GM21737 (cell line): ENCODE measurements around the gene MFGE8.

Source experiments
- ATAC-seq: cut with Tn5 transposase; IDR thresholded peaks from one replicate; pipeline ENCODE4 v1.9.1; 2021; ENCODE audit warnings: mild to moderate bottlenecking, moderate library complexity; ENCODE audit not compliant: unreplicated experiment

MFGE8 gene

DNA sequence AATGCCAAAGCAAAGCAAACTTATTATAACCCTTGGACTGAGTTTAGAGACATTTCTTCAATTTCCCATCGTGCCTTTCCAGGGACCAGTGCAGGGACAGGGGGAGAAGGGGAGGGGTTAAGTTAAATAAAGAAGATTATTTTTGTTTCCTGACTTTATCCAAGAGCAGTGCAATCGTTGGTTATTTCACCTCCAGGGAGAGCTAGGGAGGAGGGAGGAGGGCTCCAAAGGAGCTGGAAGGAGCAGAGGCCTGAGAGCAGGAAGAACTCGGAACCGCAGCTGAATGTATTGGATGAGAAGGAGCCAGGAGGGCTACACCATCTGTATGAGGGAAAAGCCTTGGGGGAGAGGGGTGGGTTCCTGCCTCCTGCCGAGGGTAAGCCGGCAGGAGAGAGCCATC, 38.5 kb downstream of the MFGE8 start:
- ATAC-seq = no peak

DNA sequence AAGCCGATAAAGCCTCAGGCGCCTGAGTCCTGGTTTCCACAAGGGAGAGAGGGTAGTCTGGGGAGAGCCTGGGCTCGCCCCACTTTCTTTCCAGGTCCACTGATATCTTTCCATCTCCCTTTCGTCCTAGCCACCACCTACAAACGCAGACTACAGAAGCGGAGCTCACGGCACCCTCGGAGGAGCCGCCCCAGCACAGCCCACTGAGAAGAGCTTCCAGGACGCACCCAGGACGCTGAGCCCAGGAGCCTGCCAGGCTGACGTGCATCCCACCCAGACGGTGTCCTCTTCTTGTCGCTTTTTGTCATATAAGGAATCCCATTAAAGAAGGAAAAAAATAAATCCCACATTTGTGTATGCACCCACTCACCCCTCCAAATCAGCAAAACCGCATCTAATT, 38.9 kb downstream of the MFGE8 start:
- ATAC-seq = no peak

DNA sequence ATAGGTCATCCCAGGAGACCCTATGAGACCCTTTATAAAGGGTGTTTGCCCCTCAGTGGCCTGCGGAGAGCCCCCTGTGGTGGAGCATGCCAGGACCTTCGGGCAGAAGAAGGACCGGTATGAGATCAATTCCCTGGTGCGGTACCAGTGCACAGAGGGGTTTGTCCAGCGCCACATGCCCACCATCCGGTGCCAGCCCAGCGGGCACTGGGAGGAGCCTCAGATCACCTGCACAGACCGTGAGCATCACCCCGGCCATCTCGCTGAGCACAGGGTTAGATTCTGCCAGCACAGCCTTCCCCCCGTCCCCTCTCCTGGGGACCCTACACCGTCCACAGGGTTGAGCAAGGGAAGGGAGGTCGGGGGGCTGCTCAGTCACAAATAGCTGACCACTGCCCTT, 39.4 kb downstream of the MFGE8 start:
- no peak for ATAC-seq

DNA sequence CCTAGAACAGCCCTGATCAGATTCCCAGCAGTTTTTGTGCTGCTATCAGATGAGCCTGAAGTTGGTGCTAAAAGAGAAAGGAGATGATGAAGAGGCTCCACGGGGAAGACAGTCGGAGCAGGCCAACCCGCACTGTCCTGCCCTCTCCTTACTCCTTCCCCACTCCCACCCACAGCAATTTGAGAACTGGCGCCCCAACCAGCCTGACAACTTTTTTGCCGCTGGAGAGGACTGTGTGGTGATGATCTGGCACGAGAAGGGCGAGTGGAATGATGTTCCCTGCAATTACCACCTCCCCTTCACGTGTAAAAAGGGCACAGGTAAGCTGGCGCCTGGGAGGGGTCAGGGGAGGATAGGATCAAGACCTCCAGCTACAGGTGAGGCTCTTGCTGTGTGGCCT, 40.5 kb downstream of the MFGE8 start:
- ATAC-seq = no peak

DNA sequence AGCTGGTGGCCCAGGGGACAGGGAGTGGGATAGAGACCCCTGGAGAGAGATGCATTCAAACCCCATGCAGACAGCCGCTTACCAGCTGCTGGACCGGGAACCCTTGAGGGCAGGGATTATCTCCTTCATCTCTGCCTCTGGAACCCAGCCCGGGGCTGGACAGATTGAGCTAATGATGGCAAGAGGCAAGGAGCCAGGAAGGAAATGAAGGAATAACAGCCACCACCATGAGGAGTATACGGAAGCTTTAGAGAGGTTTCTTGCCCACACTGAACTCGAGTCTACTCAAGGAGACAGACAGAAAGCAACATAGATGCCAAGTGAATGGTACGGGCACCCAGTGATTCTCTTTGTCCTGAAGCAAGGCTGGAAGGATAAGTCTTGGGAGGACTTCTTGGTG, 41.1 kb downstream of the MFGE8 start:
- ATAC-seq = no peak

DNA sequence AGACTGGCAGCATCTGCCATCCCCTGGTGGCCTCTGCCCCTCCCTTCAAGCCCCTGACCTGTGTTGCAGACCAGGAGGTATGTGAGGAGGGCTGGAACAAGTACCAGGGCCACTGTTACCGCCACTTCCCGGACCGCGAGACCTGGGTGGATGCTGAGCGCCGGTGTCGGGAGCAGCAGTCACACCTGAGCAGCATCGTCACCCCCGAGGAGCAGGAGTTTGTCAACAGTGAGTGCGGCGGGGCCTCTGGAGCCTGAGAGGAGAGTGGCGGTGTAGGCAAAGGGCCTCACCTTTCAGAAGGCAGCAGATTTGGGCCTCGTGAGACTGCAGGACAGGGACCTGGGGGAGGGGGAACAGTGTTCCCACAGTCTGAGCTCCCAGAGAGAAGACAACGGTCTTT, 41.9 kb downstream of the MFGE8 start:
- no peak for ATAC-seq

DNA sequence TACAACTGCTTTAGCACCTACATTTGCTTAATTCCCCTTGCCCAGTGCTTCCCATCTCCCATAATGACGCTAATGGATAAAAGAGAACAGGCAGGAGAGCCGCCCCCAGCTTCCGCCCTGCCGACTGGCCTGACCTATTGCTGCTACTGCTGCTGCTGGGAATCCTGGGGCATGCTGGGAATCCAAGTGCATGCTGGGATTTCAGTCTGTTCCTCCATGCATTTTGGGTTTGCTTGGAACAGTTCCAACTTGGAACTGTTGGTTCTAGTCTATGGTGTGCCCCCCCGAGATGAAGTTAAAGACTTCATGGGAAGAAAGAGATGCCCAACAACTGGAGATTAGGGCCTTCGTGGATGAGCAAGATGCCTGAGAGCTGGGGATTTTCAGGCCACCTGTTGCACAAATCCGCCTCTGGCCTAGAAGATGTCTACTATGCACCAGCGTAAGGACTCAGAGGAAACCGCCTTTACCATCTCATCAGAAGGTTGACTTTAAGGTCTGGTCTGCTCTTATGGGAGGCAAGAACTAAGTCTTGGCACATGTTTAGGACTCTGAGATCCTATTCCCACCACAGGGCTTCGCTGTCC, 46.8 kb downstream of the MFGE8 start:
- no peak for ATAC-seq

DNA sequence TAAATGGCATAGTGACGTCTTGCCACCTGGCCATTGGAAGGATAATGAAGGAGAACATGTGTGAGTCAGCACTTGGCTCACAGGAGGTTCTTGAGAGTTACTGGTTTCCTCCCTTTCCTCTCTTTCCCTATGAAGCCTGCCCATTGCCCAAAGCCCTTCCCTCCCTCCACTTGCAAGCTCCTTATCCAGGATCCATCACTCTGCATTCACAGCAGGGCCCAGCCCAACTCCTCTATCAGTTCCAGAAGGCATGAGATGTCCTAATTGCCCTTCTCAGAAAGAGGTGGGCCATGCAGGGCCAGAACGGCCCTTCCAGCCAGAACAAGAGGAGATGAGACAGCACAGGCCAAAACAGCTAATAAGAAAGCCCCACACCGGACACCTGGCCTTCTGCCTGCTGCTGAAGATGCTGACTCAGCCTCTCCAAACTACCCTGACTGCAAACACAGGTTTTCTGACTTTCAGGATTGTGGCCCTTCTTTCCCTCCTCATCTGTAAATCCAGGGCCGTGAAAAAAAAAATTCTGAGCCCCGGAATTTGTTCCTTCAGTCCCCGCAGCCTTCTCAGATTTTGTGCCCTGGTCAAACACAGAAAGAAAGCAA, 47.6 kb downstream of the MFGE8 start:
- ATAC-seq = no peak

DNA sequence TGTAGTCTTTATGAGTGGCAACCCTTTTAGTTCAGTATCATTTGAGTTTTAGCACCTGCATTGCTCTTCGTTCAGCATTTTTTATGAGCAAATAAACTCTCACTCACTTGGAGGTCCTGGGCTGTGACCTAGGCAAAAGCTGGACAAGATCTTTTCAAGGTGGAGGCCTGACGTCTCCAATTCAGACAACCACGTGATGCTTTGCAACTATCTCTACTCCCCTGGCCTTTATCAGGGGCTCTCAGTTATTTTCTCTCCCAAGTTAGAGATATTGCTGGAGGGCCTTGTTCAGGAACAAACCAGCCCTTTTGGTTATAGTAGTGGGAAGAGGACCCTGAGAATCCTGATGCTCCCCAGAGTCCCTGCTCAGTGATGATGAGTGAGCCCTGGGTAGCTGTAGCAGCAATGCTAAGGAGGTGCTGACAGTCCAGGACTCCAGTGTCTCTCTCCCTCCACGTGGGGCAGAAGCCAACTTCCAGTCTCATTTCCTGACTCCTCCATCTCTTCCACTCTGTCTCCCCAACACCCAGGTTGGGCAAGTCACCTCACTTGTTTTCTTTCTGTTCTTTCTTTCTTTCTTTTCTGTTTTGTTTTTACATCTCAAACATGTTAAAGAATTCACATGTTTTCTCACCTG, 48.2 kb downstream of the MFGE8 start:
- no peak for ATAC-seq

DNA sequence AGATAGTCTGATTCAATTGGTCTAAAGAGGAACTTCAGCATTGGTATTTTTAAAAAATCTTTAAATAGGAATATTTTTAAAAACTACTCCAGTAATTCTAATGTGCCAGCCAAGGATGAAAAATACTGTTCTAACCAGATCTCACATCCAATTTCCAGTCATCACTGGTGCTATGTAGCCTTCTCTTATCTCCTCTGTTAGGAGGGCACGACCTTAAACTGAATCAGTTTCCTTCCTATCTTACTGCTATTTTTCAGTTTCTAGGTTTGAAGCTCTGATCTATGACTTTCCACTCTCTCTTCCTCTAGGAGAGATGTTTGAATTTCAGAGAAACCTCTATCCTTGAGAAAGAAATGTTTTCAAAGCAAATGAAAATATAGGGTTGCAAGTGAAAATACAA, 49.8 kb downstream of the MFGE8 start:
- no peak for ATAC-seq

DNA sequence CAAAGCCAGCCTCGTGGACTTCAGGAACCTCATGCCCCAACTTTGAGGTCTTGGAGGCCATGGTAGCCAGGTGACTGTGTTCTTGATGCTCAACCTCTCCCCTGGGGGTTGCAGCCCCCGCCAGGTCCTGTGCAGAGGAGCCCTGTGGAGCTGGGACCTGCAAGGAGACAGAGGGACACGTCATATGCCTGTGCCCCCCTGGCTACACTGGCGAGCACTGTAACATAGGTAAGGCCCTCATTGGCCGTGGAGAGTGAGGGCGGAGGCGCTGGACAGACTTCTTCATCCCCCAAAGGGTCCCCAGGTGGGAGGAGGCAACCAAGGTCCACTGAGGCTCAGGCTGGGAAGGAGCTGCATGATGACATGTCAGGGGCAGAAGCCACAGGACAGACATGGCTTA, 53.0 kb downstream of the MFGE8 start:
- ATAC-seq = no peak

DNA sequence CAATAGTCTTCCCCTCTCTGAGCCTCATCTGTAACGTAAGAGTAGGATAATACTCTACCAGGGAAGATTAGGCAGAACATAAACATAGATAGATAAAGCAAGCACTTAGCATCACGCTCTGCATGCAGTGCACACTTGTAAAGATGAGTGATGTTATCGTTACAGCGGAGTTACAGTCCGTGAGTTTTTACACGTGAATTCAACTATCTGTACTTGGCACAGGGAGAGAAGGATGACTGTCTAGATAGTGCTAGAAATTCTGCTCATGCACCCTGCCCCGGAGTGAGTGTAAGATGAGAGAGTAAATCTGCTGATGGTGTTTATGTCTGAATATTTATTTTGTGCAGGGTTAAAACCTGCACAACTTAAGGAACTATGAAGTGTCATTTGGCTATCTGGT, 53.6 kb downstream of the MFGE8 start:
- no peak for ATAC-seq

DNA sequence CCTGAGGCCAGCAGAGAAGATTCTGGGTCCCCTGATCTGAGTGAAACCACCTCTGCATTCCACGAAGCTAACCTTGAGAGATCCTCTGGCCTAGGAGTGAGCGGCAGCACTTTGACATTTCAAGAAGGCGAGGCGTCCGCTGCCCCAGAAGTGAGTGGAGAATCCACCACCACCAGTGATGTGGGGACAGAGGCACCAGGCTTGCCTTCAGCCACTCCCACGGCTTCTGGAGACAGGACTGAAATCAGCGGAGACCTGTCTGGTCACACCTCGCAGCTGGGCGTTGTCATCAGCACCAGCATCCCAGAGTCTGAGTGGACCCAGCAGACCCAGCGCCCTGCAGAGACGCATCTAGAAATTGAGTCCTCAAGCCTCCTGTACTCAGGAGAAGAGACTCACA, 54.2 kb downstream of the MFGE8 start:
- no peak for ATAC-seq

DNA sequence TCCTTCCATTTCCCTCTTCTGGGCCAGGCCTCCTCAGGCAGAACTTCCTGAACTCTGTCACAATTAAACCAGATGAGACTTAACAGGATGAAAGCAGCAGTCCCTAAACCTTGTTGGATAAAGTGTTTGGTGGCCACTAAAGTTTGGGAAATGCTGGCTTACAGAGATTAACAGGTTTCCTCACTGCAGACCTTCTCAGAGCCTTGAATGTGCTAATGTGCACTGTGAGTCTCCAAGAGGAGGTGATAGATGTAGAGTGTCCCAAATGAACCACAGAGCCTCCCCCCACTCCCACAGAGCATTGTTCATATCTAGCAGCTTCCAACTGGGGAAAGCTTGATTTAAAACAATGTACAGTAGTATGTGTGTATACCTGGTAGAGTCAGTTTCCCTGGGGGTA, 60.7 kb downstream of the MFGE8 start:
- ATAC-seq = no peak

DNA sequence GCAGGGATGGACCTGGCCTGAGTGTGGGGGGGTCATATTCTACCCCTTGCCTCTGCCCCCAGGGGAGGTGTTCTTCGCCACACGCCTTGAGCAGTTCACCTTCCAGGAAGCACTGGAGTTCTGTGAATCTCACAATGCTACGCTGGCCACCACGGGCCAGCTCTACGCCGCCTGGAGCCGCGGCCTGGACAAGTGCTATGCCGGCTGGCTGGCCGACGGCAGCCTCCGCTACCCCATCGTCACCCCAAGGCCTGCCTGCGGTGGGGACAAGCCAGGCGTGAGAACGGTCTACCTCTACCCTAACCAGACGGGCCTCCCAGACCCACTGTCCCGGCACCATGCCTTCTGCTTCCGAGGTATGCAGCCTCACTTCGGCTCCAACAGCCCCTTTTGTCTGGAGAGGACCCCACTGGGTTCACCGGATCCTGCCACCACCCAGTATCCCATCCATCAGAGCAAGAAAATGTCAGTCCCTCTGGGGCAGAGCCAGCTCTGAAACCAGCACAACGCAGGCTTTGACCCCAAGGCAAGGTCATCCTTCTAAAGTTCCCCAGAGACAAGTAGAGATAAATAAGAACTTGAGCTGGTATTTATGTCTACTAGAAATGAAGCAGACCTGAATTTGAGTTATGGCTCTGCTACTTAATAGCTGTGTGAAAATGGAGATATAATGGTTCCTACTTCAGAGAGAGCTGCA, 63.7 kb downstream of the MFGE8 start:
- ATAC-seq = no peak
